ENCODE measurements around the gene TEKTIP1.

DNA sequence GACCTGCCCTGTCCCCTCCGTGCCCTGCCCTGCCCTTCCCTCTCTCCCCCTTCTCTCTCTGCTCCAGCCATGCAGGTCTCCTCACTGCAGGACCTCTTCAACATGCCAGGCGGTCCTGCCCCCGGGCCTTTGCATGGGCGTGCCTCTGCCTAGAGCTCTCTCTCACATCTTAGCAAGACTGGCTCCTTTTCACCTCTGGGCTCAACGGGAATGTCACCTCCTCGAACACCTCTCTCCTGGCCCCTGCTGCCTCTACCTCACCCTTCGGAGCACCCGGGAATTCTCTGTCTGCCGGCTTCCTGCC lies 12.8 kb downstream of the TEKTIP1 start:
- TF ChIP-seq EP300 (IDR thresholded peaks at IDR 0.05; ENCODE audit: borderline replicate concordance) = no peak
- TF ChIP-seq, protein P1, sequence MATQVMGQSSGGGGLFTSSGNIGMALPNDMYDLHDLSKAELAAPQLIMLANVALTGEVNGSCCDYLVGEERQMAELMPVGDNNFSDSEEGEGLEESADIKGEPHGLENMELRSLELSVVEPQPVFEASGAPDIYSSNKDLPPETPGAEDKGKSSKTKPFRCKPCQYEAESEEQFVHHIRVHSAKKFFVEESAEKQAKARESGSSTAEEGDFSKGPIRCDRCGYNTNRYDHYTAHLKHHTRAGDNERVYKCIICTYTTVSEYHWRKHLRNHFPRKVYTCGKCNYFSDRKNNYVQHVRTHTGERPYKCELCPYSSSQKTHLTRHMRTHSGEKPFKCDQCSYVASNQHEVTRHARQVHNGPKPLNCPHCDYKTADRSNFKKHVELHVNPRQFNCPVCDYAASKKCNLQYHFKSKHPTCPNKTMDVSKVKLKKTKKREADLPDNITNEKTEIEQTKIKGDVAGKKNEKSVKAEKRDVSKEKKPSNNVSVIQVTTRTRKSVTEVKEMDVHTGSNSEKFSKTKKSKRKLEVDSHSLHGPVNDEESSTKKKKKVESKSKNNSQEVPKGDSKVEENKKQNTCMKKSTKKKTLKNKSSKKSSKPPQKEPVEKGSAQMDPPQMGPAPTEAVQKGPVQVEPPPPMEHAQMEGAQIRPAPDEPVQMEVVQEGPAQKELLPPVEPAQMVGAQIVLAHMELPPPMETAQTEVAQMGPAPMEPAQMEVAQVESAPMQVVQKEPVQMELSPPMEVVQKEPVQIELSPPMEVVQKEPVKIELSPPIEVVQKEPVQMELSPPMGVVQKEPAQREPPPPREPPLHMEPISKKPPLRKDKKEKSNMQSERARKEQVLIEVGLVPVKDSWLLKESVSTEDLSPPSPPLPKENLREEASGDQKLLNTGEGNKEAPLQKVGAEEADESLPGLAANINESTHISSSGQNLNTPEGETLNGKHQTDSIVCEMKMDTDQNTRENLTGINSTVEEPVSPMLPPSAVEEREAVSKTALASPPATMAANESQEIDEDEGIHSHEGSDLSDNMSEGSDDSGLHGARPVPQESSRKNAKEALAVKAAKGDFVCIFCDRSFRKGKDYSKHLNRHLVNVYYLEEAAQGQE (IDR thresholded peaks at IDR 0.05; ENCODE audit: low read depth) = no peak
- TF ChIP-seq EGR1 (IDR thresholded peaks at IDR 0.05) = no peak
- no peak for TF ChIP-seq RAD21 (IDR thresholded peaks at IDR 0.05; ENCODE audit: low read depth)
- TF ChIP-seq, protein P2, sequence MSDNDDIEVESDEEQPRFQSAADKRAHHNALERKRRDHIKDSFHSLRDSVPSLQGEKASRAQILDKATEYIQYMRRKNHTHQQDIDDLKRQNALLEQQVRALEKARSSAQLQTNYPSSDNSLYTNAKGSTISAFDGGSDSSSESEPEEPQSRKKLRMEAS (IDR thresholded peaks at IDR 0.05) = no peak
- no peak for TF ChIP-seq TAF1 (IDR thresholded peaks at IDR 0.05; ENCODE audit: low read depth)
- no peak for TF ChIP-seq TEAD4 (IDR thresholded peaks at IDR 0.05)
- no peak for TF ChIP-seq TCF12 (IDR thresholded peaks at IDR 0.05; ENCODE audit: low read depth)
- TF ChIP-seq CEBPB (IDR thresholded peaks at IDR 0.05) = no peak
- TF ChIP-seq YY1 (IDR thresholded peaks at IDR 0.05; ENCODE audit: low read depth) = no peak
- TF ChIP-seq, protein P3, sequence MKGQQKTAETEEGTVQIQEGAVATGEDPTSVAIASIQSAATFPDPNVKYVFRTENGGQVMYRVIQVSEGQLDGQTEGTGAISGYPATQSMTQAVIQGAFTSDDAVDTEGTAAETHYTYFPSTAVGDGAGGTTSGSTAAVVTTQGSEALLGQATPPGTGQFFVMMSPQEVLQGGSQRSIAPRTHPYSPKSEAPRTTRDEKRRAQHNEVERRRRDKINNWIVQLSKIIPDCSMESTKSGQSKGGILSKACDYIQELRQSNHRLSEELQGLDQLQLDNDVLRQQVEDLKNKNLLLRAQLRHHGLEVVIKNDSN (IDR thresholded peaks at IDR 0.05) = no peak
- no peak for TF ChIP-seq CREB1 (IDR thresholded peaks at IDR 0.05; ENCODE audit: low read depth)
- TF ChIP-seq FOXM1 (IDR thresholded peaks at IDR 0.05; ENCODE audit: borderline replicate concordance, low read depth) = no peak
- no peak for TF ChIP-seq NFIC (IDR thresholded peaks at IDR 0.05)

All from Ishikawa (cell line).